Lung (tissue), 12 donors: ENCODE results near the gene LIPC. TPM values are rescaled to one million over a fixed set of nuclear protein-coding genes. Genes with fewer than 3 reads are reported as not detected.

Experiments used
- ATAC-seq: fragments of 200-7000 bp; cut with Tn5 transposase; one replicate; pipeline ENCODE4 v1.9.1; 2020; ENCODE audit warnings: moderate number of reproducible peaks; ENCODE audit not compliant: insufficient read depth, low FRiP score
- DNase-seq, 3 donors: peaks; one replicate each; pipeline ENCODE4 v3.0.0-alpha.2; 2013 to 2017
- H3K27ac ChIP-seq, 2 donors: one replicate each; pipeline ENCODE4 v1.5.1; 2013; ENCODE audit warnings: mild to moderate bottlenecking in 2 of 2, moderate library complexity in 2 of 2, control low read depth in 1 of 2, inconsistent platforms in 1 of 2, low read depth in 1 of 2, low read length in 1 of 2
- H3K27me3 ChIP-seq, 3 donors: one replicate each; pipeline ENCODE4 v1.5.1; 2013; ENCODE audit warnings: low read length in 2 of 3; ENCODE audit not compliant: control insufficient read depth in 3 of 3, insufficient read depth in 3 of 3
- H3K36me3 ChIP-seq, 4 donors: one replicate each; pipeline ENCODE4 v1.5.1; 2013; ENCODE audit warnings: low read length in 4 of 4, mild to moderate bottlenecking in 1 of 4, moderate library complexity in 1 of 4; ENCODE audit not compliant: control insufficient read depth in 4 of 4, insufficient read depth in 4 of 4
- H3K4me1 ChIP-seq, 5 donors: one replicate each; pipeline ENCODE4 v1.5.1; 2013; ENCODE audit warnings: low read length in 5 of 5, mild to moderate bottlenecking in 2 of 5, moderate library complexity in 1 of 5; ENCODE audit not compliant: control insufficient read depth in 5 of 5, insufficient read depth in 5 of 5
- H3K4me3 ChIP-seq: one replicate; pipeline ENCODE4 v1.5.1; 2013; ENCODE audit warnings: mild to moderate bottlenecking, control low read depth, moderate library complexity
- H3K9ac ChIP-seq, 2 donors: one replicate each; pipeline ENCODE4 v1.5.1; 2013; ENCODE audit warnings: low read length in 2 of 2, control low read depth in 1 of 2; ENCODE audit not compliant: insufficient read depth in 1 of 2
- H3K9me3 ChIP-seq, 4 donors: one replicate each; pipeline ENCODE4 v1.5.1; 2013; ENCODE audit warnings: low read length in 3 of 4, mild to moderate bottlenecking in 1 of 4, moderate library complexity in 1 of 4; ENCODE audit not compliant: control insufficient read depth in 4 of 4, insufficient read depth in 3 of 4
- CTCF ChIP-seq: IDR thresholded peaks from 2 replicates; pipeline ENCODE4 v1.5.1; 2012; ENCODE audit warnings: mild to moderate bottlenecking; ENCODE audit errors: control extremely low read depth, extremely low read depth
- WGBS, 2 donors: extraction: QIAGEN DNeasy Blood & Tissue Kit; methylation state at CpG; one replicate each; pipeline ENCODE4 v1.1.7; 2013; 5-methylcytosine and 5-hydroxymethylcytosine counted together
- polyA plus RNA-seq, 2 donors: library from polyadenylated mRNA; stranded (reverse); fragments of 200-250 nt; gene quantifications; one replicate each; pipeline ENCODE4 v1.2.1, GENCODE V29; 2013
- total RNA-seq, 2 donors: library from RNA; depleted of rRNA in 1 of 2; stranded (reverse); fragments of >200 nt in 1 of 2; gene quantifications; one replicate each; pipeline ENCODE4 v1.2.1, GENCODE V29; 2014 to 2021
- donor health status: control.
- donor health status: control.
- donor health status: Bipolar disorder and iron deficiency.
- donor health status: healthy.
- donor health status: DM: yes; HTN: yes; CAD: no.

LIPC gene
- total and polyA plus RNA-seq, 4 donors, result 0.20 to 0.57 (median 0.40) TPM

- Histone ChIP-seq H3K27ac (no peak overlapping the region), H3K36me3 (no peaks in the 10 kb centered on the region), H3K27me3 (no peaks in the 10 kb centered on the region), H3K9me3 (no peaks in the 10 kb centered on the region), H3K4me1 (peaks cover 3 to 23% (median 8%) of the 10 kb centered on the region in 5 donors), H3K4me3 (no peak overlapping the region), H3K9ac (no peak overlapping the region)
- DNase-seq (no peak), ATAC-seq (no peak)
- 82 to 97% methylated on average over 4 of the region's 4 CpGs for WGBS, 2 donors
- no peak for TF ChIP-seq CTCF
Observed at GRCh38 chr15:58472221-58472620, 40.4 kb downstream of the LIPC start.

- Histone ChIP-seq H3K4me3 (no peak overlapping the region), H3K4me1 (peaks cover 3 to 25% (median 8%) of the 10 kb centered on the region in 5 donors), H3K27me3 (no peaks in the 10 kb centered on the region), H3K9ac (no peak overlapping the region), H3K27ac (peak overlapping the region in 1 of 2 donors; percentile 42), H3K36me3 (no peaks in the 10 kb centered on the region), H3K9me3 (no peaks in the 10 kb centered on the region)
- no peak for TF ChIP-seq CTCF
- DNase-seq (peak; percentile 54 to 69 (median 56)), ATAC-seq (no peak)
- 41 to 50% methylated on average over 8 of the region's 8 CpGs for WGBS, 2 donors
Observed at GRCh38 chr15:58472821-58473581, 41.2 kb downstream of the LIPC start.

GRCh38 chr15:58473724-58474123 lies 41.9 kb downstream of the LIPC start:
- Histone ChIP-seq H3K36me3 (no peaks in the 10 kb centered on the region), H3K27ac (peak overlapping the region in 1 of 2 donors; percentile 42), H3K9me3 (no peaks in the 10 kb centered on the region), H3K9ac (no peak overlapping the region), H3K27me3 (no peaks in the 10 kb centered on the region), H3K4me1 (peaks cover 3 to 25% (median 8%) of the 10 kb centered on the region in 5 donors), H3K4me3 (no peak overlapping the region)
- 37 to 76% methylated on average over 2 of the region's 2 CpGs for WGBS, 2 donors
- DNase-seq, result no peak
- TF ChIP-seq CTCF, result no peak
- no peak for ATAC-seq
